OCI-LY3 (cell line): ENCODE measurements around the gene B3GNT7.
"Not testable (repeated sequence)": the region's sequence is repeated elsewhere in the genome, so short reads cannot be mapped to it uniquely, and the experiment has no call there.

Source experiments
- EZH2phosphoT487 ChIP-seq: fragments of 200-600 bp; shearing (Covaris generic); IDR thresholded peaks from 2 replicates; pipeline ENCODE4 v1.6.1; 2018; ENCODE audit warnings: antibody characterized with exemption, mixed run types, low read depth
- TF ChIP-seq, protein P1 (sequence below): fragments of 200-600, 300-600 bp; sonication (generic); IDR thresholded peaks from 2 replicates; pipeline ENCODE4 v1.5.1; 2014; ENCODE audit warnings: antibody characterized with exemption, low read length, low read depth

DNA sequence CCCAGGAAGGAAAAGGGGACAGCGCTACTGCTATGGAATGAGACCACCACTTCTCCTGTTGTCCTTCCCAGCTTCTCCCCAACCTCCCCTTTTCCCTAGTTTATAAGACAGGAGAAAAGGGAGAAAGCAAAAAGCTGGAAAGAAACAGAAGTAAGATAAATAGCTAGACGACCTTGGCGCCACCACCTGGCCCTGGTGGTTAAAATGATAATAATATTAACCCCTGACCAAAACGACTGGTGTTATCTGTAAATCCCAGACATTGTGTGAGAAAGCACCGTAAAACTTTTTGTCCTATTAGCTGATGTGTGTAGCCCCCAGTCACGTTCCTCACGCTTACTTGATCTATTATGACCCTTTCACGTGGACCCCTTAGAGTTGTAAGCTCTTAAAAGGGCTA, 5.2 kb downstream of the B3GNT7 start:
- TF ChIP-seq, protein P1, sequence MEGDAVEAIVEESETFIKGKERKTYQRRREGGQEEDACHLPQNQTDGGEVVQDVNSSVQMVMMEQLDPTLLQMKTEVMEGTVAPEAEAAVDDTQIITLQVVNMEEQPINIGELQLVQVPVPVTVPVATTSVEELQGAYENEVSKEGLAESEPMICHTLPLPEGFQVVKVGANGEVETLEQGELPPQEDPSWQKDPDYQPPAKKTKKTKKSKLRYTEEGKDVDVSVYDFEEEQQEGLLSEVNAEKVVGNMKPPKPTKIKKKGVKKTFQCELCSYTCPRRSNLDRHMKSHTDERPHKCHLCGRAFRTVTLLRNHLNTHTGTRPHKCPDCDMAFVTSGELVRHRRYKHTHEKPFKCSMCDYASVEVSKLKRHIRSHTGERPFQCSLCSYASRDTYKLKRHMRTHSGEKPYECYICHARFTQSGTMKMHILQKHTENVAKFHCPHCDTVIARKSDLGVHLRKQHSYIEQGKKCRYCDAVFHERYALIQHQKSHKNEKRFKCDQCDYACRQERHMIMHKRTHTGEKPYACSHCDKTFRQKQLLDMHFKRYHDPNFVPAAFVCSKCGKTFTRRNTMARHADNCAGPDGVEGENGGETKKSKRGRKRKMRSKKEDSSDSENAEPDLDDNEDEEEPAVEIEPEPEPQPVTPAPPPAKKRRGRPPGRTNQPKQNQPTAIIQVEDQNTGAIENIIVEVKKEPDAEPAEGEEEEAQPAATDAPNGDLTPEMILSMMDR, result not testable (repeated sequence)
- TF ChIP-seq EZH2phosphoT487, result not testable (repeated sequence)
